GM23248 (cell line): ENCODE data around the gene TRDMT1. TPM values are rescaled to one million over a fixed set of nuclear protein-coding genes. Genes with fewer than 3 reads are reported as not detected.

ENCODE experiments used
- DNase-seq: peaks from one replicate; pipeline ENCODE4 v3.0.0-alpha.2; 2015
- H2AFZ ChIP-seq: fragments of 200-600 bp; sonication (generic); 2 replicates; pipeline ENCODE4 v1.6.1; 2016; ENCODE audit warnings: antibody characterized with exemption
- H3F3A ChIP-seq: fragments of 200-600 bp; sonication (generic); 2 replicates; pipeline ENCODE4 v1.6.1; 2016; ENCODE audit warnings: mild to moderate bottlenecking, antibody characterized with exemption, mixed run types; ENCODE audit not compliant: insufficient read depth
- H3K27ac ChIP-seq: fragments of 200-600 bp; sonication (generic); 2 replicates; pipeline ENCODE4 v1.5.1; 2016; ENCODE audit warnings: mild to moderate bottlenecking
- H3K27me3 ChIP-seq: fragments of 200-600 bp; sonication (generic); replicated peaks from 2 replicates; pipeline ENCODE4 v1.6.1; 2016; ENCODE audit warnings: mild to moderate bottlenecking; ENCODE audit not compliant: insufficient read depth
- H3K36me3 ChIP-seq: fragments of 200-600 bp; sonication (generic); 2 replicates; pipeline ENCODE4 v1.6.1; 2016; ENCODE audit warnings: low read depth, mild to moderate bottlenecking
- H3K4me1 ChIP-seq: fragments of 200-600 bp; sonication (generic); 2 replicates; pipeline ENCODE4 v1.6.1; 2016; ENCODE audit warnings: mild to moderate bottlenecking; ENCODE audit not compliant: insufficient read depth
- H3K4me2 ChIP-seq: fragments of 200-600 bp; sonication (generic); one replicate; pipeline ENCODE4 v1.6.1; 2016; ENCODE audit warnings: mild to moderate bottlenecking; ENCODE audit not compliant: unreplicated experiment
- H3K4me3 ChIP-seq: fragments of 200-600 bp; sonication (generic); 2 replicates; pipeline ENCODE4 v1.5.1; 2016; ENCODE audit warnings: mild to moderate bottlenecking
- H3K79me2 ChIP-seq: fragments of 200-600 bp; sonication (generic); 2 replicates; pipeline ENCODE4 v1.6.1; 2016; ENCODE audit warnings: mild to moderate bottlenecking; ENCODE audit not compliant: insufficient read depth
- H3K9ac ChIP-seq: fragments of 200-600 bp; sonication (generic); 2 replicates; pipeline ENCODE4 v1.6.1; 2016; ENCODE audit warnings: mild to moderate bottlenecking
- H3K9me2 ChIP-seq: fragments of 200-600 bp; sonication (generic); 2 replicates; pipeline ENCODE4 v1.6.1; 2016; ENCODE audit warnings: mixed run types, mild to moderate bottlenecking, moderate library complexity; ENCODE audit not compliant: insufficient read depth
- H3K9me3 ChIP-seq: fragments of 200-600 bp; sonication (generic); one replicate; pipeline ENCODE4 v1.6.1; 2017; ENCODE audit warnings: low read depth
- H4K20me1 ChIP-seq: fragments of 200-600 bp; sonication (generic); 2 replicates; pipeline ENCODE4 v1.6.0; 2016; ENCODE audit not compliant: insufficient read depth
- EZH2 ChIP-seq: fragments of 200-600 bp; sonication (generic); IDR thresholded peaks from 2 replicates; pipeline ENCODE4 v1.6.1; 2018; ENCODE audit warnings: antibody characterized with exemption, mild to moderate bottlenecking; ENCODE audit not compliant: insufficient read depth, poor library complexity, severe bottlenecking
- EZH2phosphoT487 ChIP-seq: fragments of 200-600 bp; sonication (generic); IDR thresholded peaks from 2 replicates; pipeline ENCODE4 v1.6.1; 2018; ENCODE audit warnings: antibody characterized with exemption, moderate library complexity, mild to moderate bottlenecking, low read depth; ENCODE audit not compliant: insufficient read depth
- WGBS, 2 experiments: methylation state at CpG; one replicate each; pipeline ENCODE4 v1.1.6; 2015 to 2017; ENCODE audit warnings: low lambda C conversion rate in 2 of 2, low coverage in 1 of 2; ENCODE audit errors: missing lambda C conversion rate in 2 of 2; 5-methylcytosine and 5-hydroxymethylcytosine counted together
- in situ Hi-C: fragments of 300-500 bp; cut with MboI; formaldehyde crosslinking; loops from 2 replicates; pipeline ENCODE4 v1.15.0; 2020
- polyA plus RNA-seq: library from polyadenylated mRNA; unstranded; fragments of >200 nt; fragmentation: Nextera tagmentation; extraction: Ambion mirVana; gene quantifications from 2 replicates; pipeline ENCODE4 v1.2.1, GENCODE V29; 2016
- total RNA-seq: library from RNA; depleted of rRNA; stranded (reverse); fragments of >200 nt; shearing (Covaris generic); gene quantifications from 2 replicates; pipeline ENCODE4 v1.2.3, GENCODE V29; 2014

TRDMT1 gene
- total and polyA plus RNA-seq, 2 experiments from 2014 or later = 4.3 to 4.4 TPM

DNA sequence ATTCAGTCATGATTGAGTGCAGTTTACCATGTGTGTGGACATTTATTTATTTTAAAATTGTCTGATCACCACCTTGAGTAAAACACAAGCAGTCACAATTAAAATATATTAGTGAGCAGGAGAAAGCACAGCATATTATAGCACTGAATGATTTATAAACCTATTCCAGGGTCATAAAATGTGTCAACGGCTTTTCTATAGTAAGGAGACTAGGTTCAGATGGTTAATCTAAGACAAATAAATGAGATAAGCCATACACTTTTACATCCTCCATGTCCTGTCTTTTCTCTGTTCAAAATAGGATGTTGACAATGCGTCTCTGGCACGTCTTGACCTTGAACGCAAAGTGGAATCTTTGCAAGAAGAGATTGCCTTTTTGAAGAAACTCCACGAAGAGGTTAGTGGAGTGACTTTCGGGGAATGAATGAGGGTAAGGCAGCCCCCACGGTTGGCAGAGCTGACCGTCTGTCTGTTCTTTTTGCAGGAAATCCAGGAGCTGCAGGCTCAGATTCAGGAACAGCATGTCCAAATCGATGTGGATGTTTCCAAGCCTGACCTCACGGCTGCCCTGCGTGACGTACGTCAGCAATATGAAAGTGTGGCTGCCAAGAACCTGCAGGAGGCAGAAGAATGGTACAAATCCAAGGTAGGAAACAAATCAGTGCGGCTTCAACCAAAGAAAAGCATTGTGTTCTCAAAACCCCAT is 32.0 kb upstream of the TRDMT1 start:
- H3K9me2 ChIP-seq = no peaks in the 10 kb centered on the region
- no peak overlapping the region for H2AFZ ChIP-seq
- TF ChIP-seq EZH2phosphoT487 (no peak), EZH2 (no peak)
- H3K27me3 ChIP-seq = no peaks in the 10 kb centered on the region
- WGBS, 2 experiments = 1 to 6% methylated on average over 14 of the region's 14 CpGs
- peak overlapping the region; percentile 100 for H3K27ac ChIP-seq
- H3K36me3 ChIP-seq = peaks cover 85% of the 10 kb centered on the region
- DNase-seq = peak; percentile 75
- peaks cover 70% of the 10 kb centered on the region for H3K79me2 ChIP-seq
- in situ Hi-C loops = no loop called here
- H3K4me1 ChIP-seq = peaks cover 40% of the 10 kb centered on the region
- peak overlapping the region; percentile 86 for H3K4me3 ChIP-seq
- H3K9me3 ChIP-seq = no peaks in the 10 kb centered on the region
- peak overlapping the region; percentile 99 for H3K9ac ChIP-seq
- H3K4me2 ChIP-seq = peak overlapping the region; percentile 98
- peaks cover 80% of the 10 kb centered on the region for H3F3A ChIP-seq
- H4K20me1 ChIP-seq = peaks cover 40% of the 10 kb centered on the region

DNA sequence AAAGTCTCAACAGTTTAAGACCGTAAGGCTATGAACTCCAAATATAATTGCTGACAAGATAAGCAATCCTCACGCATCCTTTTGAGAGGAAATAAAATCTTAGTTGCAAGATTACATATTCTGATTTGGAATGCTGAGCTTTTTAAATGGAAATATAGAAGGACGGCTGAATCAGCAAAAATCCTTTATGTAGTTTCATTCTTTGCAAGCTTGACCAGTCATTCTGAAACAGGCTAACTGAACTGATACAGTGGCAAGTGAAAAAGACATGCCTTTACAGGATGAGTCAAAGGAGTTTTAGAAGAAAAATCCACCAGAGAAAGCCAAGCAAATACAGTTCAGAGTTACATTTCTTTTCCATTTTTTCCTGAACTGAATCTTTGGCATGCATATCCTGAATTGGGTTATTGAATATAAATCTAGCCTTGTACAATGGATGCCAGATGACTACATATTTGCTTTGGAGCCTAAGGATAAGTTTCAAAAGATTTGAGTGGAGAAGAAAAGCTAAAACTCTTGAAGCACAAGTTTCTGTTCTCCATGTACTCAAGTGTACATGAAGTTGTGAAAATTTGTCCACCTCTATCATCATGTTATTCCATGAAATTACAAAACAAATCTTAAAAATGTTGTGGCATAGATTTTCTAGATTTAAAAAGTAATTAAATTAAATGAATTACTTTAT is 30.9 kb upstream of the TRDMT1 start:
- Histone ChIP-seq H3K27me3 (no peaks in the 10 kb centered on the region), H3K9ac (peak overlapping the region; percentile 99), H3K36me3 (peaks cover 80% of the 10 kb centered on the region), H3K4me2 (peak overlapping the region; percentile 98), H4K20me1 (peaks cover 35% of the 10 kb centered on the region), H3K9me2 (no peaks in the 10 kb centered on the region), H3F3A (peaks cover 77% of the 10 kb centered on the region), H2AFZ (no peak overlapping the region), H3K27ac (peak overlapping the region; percentile 100), H3K4me1 (peaks cover 39% of the 10 kb centered on the region), H3K9me3 (no peaks in the 10 kb centered on the region), H3K79me2 (peaks cover 71% of the 10 kb centered on the region), H3K4me3 (peak overlapping the region; percentile 86)
- TF ChIP-seq EZH2 = no peak
- TF ChIP-seq EZH2phosphoT487 = 0 out of 2 replicates have a peak, but pooled peaks have one; percentile 13
- in situ Hi-C loops = no loop called here
- 0 to 1% methylated on average over 3 of the region's 3 CpGs for WGBS, 2 experiments
- DNase-seq = peak; percentile 73

DNA sequence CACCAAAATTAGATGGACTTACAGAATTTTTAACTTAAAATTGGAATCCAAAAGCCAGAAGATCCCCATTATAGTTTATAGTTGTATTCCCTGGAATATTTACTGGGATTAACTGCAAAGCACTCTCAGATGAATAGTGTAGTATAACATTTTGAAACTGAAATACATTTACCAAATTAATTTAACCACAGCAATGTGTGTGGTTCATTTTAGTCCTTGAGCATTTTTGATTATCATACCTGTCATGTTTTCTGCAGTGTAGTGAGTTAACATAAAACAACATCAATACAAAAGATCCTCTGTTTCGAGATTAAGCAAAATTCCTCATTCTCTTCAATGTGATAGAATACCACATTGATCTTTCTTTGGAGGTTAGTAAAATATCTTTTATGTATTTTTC is 30.3 kb upstream of the TRDMT1 start:
- Histone ChIP-seq H4K20me1 (peaks cover 35% of the 10 kb centered on the region), H3K4me3 (peak overlapping the region; percentile 86), H3K79me2 (peaks cover 77% of the 10 kb centered on the region), H3K36me3 (peaks cover 74% of the 10 kb centered on the region), H3K4me1 (peaks cover 39% of the 10 kb centered on the region), H3K27ac (peak overlapping the region; percentile 100), H3K27me3 (no peaks in the 10 kb centered on the region), H3F3A (peaks cover 77% of the 10 kb centered on the region), H2AFZ (no peak overlapping the region), H3K9me2 (no peaks in the 10 kb centered on the region), H3K9me3 (no peaks in the 10 kb centered on the region), H3K9ac (peak overlapping the region; percentile 99), H3K4me2 (peak overlapping the region; percentile 98)
- TF ChIP-seq EZH2 (no peak), EZH2phosphoT487 (0 out of 2 replicates have a peak, but pooled peaks have one; percentile 17)
- peak; percentile 18 for DNase-seq
- 0 to 2% methylated on average over 1 of the region's 1 CpG for WGBS, 2 experiments
- in situ Hi-C loops = no loop called here

DNA sequence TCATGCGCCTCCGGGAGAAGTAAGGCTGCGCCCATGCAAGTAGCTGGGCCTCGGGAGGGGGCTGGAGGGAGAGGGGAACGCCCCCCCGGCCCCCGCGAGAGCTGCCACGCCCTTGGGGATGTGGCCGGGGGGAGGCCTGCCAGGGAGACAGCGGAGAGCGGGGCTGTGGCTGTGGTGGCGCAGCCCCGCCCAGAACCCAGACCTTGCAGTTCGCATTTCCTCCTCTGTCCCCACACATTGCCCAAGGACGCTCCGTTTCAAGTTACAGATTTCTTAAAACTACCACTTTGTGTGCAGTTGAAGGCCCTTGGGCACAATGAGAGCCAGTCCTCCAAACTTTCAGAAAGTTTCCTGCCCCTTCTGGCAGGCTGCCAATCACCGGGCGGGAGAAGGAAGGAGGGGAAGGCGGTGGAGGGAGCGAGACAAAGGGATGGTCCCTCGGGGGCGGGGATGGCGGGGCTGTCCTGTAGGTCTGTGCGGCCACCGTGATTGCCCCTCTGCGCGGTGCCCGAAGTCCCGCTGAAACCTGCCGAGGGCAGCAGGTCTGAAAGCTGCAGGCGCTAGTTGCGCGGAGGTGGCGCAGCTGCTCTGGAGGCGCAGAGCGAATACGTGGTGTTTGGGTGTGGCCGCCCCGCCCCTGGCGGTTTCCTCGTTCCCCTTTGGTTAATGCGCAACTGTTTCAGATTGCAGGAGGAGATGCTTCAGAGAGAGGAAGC is 28.7 kb upstream of the TRDMT1 start:
- no peak overlapping the region for H2AFZ ChIP-seq
- peak overlapping the region; percentile 98 for H3K4me2 ChIP-seq
- H3K79me2 ChIP-seq = peaks cover 84% of the 10 kb centered on the region
- TF ChIP-seq EZH2 = no peak
- TF ChIP-seq EZH2phosphoT487 = peak; percentile 60; the same call in 1 of the 2 replicates
- WGBS, 2 experiments = 0 to 1% methylated on average over 31 to 43 of the region's 43 CpGs
- H3K4me3 ChIP-seq = peak overlapping the region; percentile 86
- no peaks in the 10 kb centered on the region for H3K27me3 ChIP-seq
- peak overlapping the region; percentile 99 for H3K9ac ChIP-seq
- DNase-seq = peak; percentile 86
- peaks cover 29% of the 10 kb centered on the region for H3K4me1 ChIP-seq
- no peaks in the 10 kb centered on the region for H3K9me2 ChIP-seq
- peaks cover 34% of the 10 kb centered on the region for H4K20me1 ChIP-seq
- in situ Hi-C loops = no loop called here
- peak overlapping the region; percentile 100 for H3K27ac ChIP-seq
- H3K36me3 ChIP-seq = peaks cover 57% of the 10 kb centered on the region
- peaks cover 68% of the 10 kb centered on the region for H3F3A ChIP-seq
- H3K9me3 ChIP-seq = no peaks in the 10 kb centered on the region
